ENCODE results near the gene WDR54. TPM values are rescaled to one million over a fixed set of nuclear protein-coding genes. Genes with fewer than 3 reads are reported as not detected.

WDR54 gene
- total RNA-seq, 1 donor from 2014 or later, result 15.8 TPM

DNA sequence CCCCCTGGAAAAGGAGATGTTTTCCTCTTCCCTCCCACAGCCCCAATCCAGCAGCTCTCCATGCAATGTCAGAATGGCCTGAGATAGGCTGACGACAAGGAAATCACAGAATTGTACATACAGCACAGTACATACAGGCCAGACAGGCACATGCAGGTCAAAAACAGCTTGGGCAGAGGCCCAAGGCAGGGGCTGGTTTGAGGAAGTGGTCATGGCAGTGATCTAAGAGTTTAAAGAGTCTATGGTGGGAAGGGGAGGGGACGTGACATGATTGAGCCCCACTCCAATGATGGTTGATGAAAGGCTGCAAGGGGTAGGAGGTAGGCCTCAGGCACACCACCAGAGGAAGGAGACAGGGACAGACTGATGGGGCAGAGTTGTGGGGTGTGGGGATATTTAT, 45.7 kb upstream of the WDR54 start:
- H3K27ac Mint-ChIP-seq (ENCODE audit: unreplicated experiment), result no peak overlapping the region
- peaks cover 27% of the 10 kb centered on the region for H3K4me1 Mint-ChIP-seq (ENCODE audit: unreplicated experiment)
- H3K9me3 Mint-ChIP-seq (ENCODE audit: unreplicated experiment), result no peaks in the 10 kb centered on the region
- H3K4me3 Mint-ChIP-seq (ENCODE audit: unreplicated experiment), result no peak overlapping the region
- TF ChIP-seq, protein P1, sequence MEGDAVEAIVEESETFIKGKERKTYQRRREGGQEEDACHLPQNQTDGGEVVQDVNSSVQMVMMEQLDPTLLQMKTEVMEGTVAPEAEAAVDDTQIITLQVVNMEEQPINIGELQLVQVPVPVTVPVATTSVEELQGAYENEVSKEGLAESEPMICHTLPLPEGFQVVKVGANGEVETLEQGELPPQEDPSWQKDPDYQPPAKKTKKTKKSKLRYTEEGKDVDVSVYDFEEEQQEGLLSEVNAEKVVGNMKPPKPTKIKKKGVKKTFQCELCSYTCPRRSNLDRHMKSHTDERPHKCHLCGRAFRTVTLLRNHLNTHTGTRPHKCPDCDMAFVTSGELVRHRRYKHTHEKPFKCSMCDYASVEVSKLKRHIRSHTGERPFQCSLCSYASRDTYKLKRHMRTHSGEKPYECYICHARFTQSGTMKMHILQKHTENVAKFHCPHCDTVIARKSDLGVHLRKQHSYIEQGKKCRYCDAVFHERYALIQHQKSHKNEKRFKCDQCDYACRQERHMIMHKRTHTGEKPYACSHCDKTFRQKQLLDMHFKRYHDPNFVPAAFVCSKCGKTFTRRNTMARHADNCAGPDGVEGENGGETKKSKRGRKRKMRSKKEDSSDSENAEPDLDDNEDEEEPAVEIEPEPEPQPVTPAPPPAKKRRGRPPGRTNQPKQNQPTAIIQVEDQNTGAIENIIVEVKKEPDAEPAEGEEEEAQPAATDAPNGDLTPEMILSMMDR (IDR thresholded peaks at IDR 0.05), result no peak
- H3K36me3 Mint-ChIP-seq (ENCODE audit: unreplicated experiment), result peaks cover 27% of the 10 kb centered on the region
- DNase-seq (ENCODE audit: extremely low spot score, unreplicated experiment), result no peak
- H3K27me3 Mint-ChIP-seq (ENCODE audit: unreplicated experiment), result no peaks in the 10 kb centered on the region

DNA sequence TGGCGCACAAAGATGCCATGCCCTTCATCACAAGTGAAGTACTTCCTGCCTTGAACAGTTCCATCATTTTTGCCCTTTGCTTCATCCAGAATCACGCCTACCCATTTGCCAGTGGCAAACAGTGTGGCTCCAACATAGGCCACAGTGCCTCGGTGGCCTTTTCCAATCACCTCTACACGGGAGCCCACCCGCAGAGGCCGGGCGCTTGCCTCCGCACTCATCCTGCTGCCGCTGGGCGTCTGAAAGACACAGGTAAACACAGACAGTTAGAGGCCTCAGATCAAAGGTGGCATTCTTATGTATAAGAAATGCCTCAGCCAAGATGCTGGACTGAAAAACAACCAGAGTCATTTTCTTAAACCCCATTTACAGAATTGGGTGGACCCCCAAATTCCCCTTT, 43.5 kb upstream of the WDR54 start:
- Mint-ChIP-seq H3K27ac (ENCODE audit: unreplicated experiment) (no peak overlapping the region), H3K4me1 (ENCODE audit: unreplicated experiment) (peaks cover 34% of the 10 kb centered on the region), H3K9me3 (ENCODE audit: unreplicated experiment) (no peaks in the 10 kb centered on the region), H3K27me3 (ENCODE audit: unreplicated experiment) (no peaks in the 10 kb centered on the region), H3K36me3 (ENCODE audit: unreplicated experiment) (peaks cover 25% of the 10 kb centered on the region), H3K4me3 (ENCODE audit: unreplicated experiment) (no peak overlapping the region)
- no peak for DNase-seq (ENCODE audit: extremely low spot score, unreplicated experiment)
- TF ChIP-seq, protein P1 (IDR thresholded peaks at IDR 0.05), result no peak

DNA sequence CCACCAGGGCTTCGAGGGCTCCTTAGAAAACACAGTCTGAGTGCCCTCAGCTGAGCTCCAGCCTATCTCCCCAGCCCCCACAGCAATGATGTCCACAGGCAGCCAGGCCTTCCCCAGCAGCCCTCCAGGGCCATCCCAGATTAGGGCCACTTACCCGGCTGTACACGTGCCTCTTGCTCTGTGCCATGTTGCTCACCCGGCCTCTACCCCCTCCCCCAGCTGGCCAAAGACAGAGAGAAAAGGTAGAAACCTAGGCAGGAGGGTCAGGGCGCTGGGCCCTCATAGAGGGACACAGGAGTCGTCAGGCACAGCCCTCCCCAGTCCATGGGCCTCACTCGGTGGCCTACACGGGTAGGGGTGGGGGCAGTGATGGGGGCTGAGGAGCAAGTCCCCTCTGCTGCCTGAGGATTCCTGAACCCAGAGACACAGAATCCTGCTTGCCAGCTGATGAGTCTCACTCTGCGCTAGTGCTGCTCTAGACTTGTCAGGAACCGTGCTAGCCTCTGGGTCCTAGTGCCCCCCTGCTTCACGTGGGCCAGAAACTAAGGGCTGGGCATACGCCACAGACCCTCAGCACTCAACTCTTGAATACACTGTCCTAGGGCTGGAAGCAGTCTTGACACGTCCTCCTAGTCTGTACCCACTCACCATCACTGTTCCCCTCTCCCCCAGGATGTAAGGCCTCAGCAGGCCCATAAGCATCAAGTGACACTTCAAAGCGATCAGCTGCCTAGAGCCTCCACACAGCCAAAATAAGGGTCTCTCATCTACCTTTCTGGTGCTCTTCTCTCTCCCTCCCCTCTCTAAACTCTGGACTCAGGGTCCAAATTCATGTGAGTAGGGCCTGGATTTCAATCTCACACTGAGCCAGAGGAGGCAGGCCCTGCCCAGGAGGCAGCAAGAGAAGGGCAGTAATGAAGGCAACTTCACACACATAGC, 41.4 kb upstream of the WDR54 start, which contains the start of gene DCTN1:
Gene DCTN1 (minus strand): TSS at position 461 of the 939 bp plus-strand sequence. CDS start 274 bp downstream, at position 187.
- TF ChIP-seq, protein P1 (IDR thresholded peaks at IDR 0.05), result no peak
- Mint-ChIP-seq H3K4me3 (ENCODE audit: unreplicated experiment) (peak within 1 kb of the TSS; percentile 73), H3K27me3 (ENCODE audit: unreplicated experiment) (no peaks in the 10 kb centered on the region), H3K36me3 (ENCODE audit: unreplicated experiment) (peaks cover 25% of the 10 kb centered on the region), H3K9me3 (ENCODE audit: unreplicated experiment) (no peaks in the 10 kb centered on the region), H3K4me1 (ENCODE audit: unreplicated experiment) (peaks cover 23% of the 10 kb centered on the region), H3K27ac (ENCODE audit: unreplicated experiment) (peak within 1 kb of the TSS; percentile 64)
- no peak for DNase-seq (ENCODE audit: extremely low spot score, unreplicated experiment)

DNA sequence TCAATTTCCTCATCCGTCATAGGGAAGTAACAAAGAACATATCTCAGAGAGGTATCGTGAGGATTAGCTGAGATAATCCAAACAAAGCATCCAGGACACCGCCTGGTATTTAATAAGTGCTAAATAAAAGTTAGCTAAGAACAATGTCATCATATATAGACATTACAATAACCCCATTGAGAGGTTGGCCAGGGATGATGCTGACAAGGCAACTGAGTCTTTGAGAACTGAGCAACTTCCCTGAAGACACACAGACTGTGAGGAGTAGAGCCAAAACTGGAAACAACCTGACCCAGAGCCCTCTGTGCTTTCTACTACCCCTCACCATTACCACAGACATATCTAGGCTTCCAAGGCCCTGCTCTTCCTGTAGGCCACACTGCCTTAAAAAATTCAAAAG, 39.8 kb upstream of the WDR54 start:
- H3K4me3 Mint-ChIP-seq (ENCODE audit: unreplicated experiment), result no peak overlapping the region
- H3K4me1 Mint-ChIP-seq (ENCODE audit: unreplicated experiment), result peaks cover 23% of the 10 kb centered on the region
- no peak for DNase-seq (ENCODE audit: extremely low spot score, unreplicated experiment)
- H3K27ac Mint-ChIP-seq (ENCODE audit: unreplicated experiment), result peak overlapping the region; percentile 9
- no peaks in the 10 kb centered on the region for H3K9me3 Mint-ChIP-seq (ENCODE audit: unreplicated experiment)
- peaks cover 14% of the 10 kb centered on the region for H3K36me3 Mint-ChIP-seq (ENCODE audit: unreplicated experiment)
- TF ChIP-seq, protein P1 (IDR thresholded peaks at IDR 0.05), result no peak
- no peaks in the 10 kb centered on the region for H3K27me3 Mint-ChIP-seq (ENCODE audit: unreplicated experiment)

DNA sequence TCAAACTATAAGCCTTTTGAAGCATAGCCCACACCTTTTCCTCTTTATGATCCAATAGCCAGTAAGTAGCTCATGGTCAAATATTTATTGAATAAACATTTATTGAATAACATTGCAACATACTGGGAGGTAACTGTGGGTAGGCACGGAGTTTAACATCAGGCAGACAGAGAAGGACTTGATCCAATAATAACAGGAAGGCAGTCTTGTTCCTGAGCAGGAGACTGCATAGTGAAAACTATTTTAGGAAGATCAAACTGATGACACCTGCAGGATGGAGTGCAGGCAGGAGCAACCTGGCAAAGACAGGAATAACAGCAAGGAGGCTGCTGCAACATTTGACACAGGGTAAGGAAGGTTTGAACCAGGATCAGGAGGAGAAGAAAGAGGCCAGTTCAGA, 38.3 kb upstream of the WDR54 start:
- DNase-seq (ENCODE audit: extremely low spot score, unreplicated experiment), result no peak
- Mint-ChIP-seq H3K27ac (ENCODE audit: unreplicated experiment) (no peak overlapping the region), H3K27me3 (ENCODE audit: unreplicated experiment) (no peaks in the 10 kb centered on the region), H3K36me3 (ENCODE audit: unreplicated experiment) (peaks cover 7% of the 10 kb centered on the region), H3K4me3 (ENCODE audit: unreplicated experiment) (no peak overlapping the region), H3K9me3 (ENCODE audit: unreplicated experiment) (no peaks in the 10 kb centered on the region), H3K4me1 (ENCODE audit: unreplicated experiment) (peaks cover 23% of the 10 kb centered on the region)
- TF ChIP-seq, protein P1 (IDR thresholded peaks at IDR 0.05), result no peak

Data from osteocyte (in vitro differentiated cells).